Erythroblast (primary cell): ENCODE results near the gene CGREF1.

Source experiments
- DNase-seq, 2 experiments: peaks; one replicate each; lab custom pipeline; 2025; lab: John Stamatoyannopoulos, UW
- GATA1 ChIP-seq: IDR thresholded peaks from 2 replicates; pipeline ENCODE4 v1.6.1; 2011; ENCODE audit warnings: low read depth, mild to moderate bottlenecking, control low read depth, low read length, moderate library complexity
- POLR2A ChIP-seq: IDR thresholded peaks from 2 replicates; pipeline ENCODE4 v1.6.1; 2011; ENCODE audit warnings: mild to moderate bottlenecking, low read length

CGREF1 gene

DNA sequence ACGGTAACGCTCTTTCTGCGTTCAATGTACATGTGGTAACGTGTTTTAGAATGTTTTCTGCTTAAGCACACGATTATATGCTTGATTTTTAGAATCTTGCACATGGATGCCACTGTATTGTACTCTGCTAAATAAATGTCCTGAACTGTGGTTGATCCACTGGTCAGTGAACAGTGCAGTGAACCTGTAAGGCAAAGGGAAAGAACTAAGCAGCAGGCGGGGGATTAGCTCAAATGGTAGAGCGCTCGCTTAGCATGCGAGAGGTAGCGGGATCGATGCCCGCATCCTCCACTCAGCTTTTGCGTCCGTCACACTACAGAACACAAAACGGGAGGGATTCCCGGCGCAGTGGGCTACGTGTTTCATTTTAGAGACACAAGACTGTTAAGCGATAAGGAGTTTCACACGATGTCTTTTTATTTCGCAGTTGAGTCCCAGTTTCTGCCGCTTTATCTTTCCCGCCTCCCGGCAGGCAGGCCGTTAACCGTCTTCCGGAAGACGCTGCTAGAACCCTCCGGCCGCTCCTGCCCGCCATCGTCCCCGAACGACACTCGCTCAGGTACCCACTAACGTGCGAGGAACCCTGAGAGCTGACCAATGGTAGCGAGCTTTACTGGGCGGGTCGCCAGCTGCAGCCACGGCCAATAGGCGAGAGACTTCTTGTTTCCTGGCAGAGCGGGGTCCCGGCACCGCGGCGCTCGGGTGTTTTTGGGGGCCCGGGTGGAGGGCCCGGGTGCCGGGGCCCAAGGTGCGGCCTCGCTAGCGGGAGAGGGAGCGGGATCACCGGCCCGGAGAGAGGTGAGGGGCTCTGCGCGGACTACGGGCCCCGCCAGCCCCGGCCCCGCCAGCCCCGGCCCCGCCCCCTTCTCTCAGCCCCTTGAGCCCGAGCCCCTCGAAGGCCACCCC is 67.7 kb downstream of the CGREF1 start, which contains the start of gene AGBL5:
Gene AGBL5 (plus strand): TSS at position 673 of the 906 bp plus-strand sequence. CDS start 1,291 bp downstream, outside the sequence.
- peak; percentile 97 for DNase-seq
- TF ChIP-seq POLR2A (peak; percentile 89), GATA1 (no peak)
